ENCODE results near the gene APOL4. TPM values are rescaled to one million over a fixed set of nuclear protein-coding genes. Genes with fewer than 3 reads are reported as not detected.
"Not testable (repeated sequence)": the region's sequence is repeated elsewhere in the genome, so short reads cannot be mapped to it uniquely, and the experiment has no call there.

APOL4 gene
- polyA plus RNA-seq, 4 donors: 6.4 to 10.4 (median 8.6) TPM

DNA sequence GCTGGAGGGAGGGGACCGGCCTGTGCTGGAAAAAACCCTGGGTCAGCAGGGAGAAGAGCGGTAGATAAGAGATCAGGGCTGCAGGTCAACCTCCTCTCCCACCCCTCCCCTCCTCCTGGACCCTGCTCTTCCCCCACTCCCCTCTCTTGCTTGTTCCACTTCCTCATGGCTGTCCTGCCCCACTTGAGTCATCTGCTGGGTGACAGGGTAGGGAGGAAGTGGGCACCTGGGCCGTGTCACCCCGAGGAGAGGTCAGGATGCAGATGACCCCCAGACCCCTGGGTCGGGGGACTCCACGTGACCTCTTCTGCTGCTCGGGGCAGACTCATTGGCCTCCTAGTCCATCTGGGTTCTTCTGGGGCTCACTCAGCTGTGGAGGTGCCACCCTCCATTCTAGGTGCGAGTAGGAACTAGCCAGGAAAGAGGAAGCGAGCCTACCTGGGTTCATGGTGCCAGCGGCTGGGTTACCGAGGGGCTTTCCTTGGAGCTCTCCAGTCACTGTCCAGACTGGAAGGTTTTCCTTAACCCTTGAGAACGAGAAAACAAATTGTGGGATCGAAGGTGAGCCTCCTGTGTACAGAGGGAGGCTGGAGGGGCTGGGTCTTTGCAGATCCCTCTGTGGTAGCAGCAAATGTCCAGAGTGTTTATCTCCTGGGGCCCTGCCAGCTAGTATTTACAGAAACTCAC is 31.2 kb upstream of the APOL4 start:
- no peak for DNase-seq (ENCODE audit: low read depth in 4 of 4, low spot score in 2 of 4)

GRCh38 chr22:36231051-36231450 is 29.4 kb upstream of the APOL4 start:
- not testable (repeated sequence) for DNase-seq (ENCODE audit: low read depth in 4 of 4, low spot score in 2 of 4)

DNA sequence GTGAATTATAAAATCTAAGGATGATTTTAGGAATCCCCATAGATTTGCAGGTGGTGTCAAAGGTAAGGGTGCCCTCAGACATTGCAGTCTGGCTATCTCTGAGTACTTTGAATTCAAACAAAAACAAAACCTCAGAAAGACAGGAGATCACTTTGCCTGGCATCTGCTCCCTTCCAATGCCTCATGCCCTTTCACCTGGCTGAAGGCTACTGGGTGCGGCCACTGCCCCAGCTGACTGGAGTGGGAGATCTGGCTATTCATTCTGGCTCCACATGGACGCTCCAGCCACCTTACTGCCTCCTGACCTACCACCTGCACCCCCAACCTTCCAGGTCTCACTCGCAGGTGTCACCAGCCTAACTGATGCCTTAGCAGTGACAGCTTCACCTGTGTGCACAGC is 28.0 kb upstream of the APOL4 start:
- DNase-seq (ENCODE audit: low read depth in 4 of 4, low spot score in 2 of 4): not testable (repeated sequence)

GRCh38 chr22:36228944-36229343 is 27.3 kb upstream of the APOL4 start:
- no peak for DNase-seq (ENCODE audit: low read depth in 4 of 4, low spot score in 2 of 4)

- not testable (repeated sequence) for DNase-seq (ENCODE audit: low read depth in 4 of 4, low spot score in 2 of 4)
Measured at GRCh38 chr22:36228369-36228768, 26.8 kb upstream of the APOL4 start.

GRCh38 chr22:36227806-36228205 is 26.2 kb upstream of the APOL4 start:
- DNase-seq (ENCODE audit: low read depth in 4 of 4, low spot score in 2 of 4): no peak

- DNase-seq (ENCODE audit: low read depth in 4 of 4, low spot score in 2 of 4): no peak
Measured at GRCh38 chr22:36227396-36227795, 25.8 kb upstream of the APOL4 start.

- DNase-seq (ENCODE audit: low read depth in 4 of 4, low spot score in 2 of 4): no peak
Measured at GRCh38 chr22:36226189-36226588, 24.6 kb upstream of the APOL4 start.

DNA sequence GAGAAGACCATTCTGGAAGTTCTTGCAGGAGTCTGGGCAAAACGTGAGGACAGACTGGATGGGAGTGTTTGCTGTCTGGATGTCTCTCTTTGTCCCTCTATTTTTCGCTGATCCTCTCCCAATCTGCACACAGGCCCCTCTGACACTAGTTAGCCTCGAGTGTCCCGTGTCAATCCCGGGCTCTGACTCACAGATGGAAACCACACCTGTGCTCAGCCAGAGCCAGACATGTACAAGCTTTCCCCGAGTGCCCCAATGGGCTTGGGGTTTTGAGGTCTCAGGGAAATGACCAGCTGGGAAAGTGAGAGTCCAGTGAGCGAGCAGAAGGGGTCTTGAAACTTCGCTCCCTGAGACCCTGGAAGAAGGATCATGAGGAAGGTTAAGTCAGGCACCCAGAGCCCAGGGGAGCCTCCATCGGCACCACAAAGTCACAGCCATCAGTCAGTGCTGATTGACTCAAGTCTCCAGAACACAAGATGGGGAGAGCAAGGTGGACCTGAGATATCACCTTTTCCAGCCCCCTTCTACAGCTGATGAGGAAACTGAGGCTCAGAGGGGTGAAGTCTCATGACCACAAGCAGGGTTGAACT is 23.8 kb upstream of the APOL4 start:
- no peak for DNase-seq (ENCODE audit: low read depth in 4 of 4, low spot score in 2 of 4)

DNA sequence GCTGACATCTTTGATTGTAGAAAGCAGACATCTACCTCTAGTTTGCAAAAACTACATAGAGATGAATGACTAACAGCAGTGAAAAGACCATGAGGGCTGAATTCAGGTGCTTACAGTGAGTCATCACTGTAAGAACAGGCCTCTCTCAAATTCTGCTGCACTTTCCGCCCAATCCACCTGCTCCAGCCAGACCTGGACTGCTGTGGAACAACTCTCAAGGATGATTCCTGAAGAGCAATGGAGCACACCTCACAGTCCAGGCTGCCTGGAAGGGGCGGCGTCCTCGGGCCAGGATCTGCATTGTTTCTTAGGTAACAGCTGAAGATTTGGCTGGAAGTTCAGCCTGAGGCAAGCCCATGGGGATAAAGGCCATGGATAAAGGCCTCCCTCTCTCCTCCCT is 22.6 kb upstream of the APOL4 start:
- DNase-seq (ENCODE audit: low read depth in 4 of 4, low spot score in 2 of 4): no peak

DNA sequence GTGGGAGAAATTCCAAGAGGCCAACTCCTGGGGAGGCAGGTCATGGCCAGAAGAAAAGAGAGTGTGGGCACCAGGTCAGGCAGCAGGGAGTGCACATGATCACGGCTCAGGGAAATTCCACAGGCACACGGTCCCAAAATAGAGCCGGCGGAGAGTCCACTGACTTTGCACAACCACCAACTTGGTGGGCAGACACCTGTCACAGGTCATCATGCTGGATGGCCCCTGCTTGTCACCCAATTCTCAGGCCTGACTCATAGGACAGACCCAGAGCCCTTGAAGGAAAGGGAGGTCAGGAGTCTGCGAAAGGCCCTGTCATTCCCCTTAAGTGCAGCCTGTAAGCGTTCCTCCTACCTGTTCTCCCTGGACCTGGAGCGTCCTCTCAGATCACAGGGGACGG is 21.9 kb upstream of the APOL4 start:
- no peak for DNase-seq (ENCODE audit: low read depth in 4 of 4, low spot score in 2 of 4)

DNA sequence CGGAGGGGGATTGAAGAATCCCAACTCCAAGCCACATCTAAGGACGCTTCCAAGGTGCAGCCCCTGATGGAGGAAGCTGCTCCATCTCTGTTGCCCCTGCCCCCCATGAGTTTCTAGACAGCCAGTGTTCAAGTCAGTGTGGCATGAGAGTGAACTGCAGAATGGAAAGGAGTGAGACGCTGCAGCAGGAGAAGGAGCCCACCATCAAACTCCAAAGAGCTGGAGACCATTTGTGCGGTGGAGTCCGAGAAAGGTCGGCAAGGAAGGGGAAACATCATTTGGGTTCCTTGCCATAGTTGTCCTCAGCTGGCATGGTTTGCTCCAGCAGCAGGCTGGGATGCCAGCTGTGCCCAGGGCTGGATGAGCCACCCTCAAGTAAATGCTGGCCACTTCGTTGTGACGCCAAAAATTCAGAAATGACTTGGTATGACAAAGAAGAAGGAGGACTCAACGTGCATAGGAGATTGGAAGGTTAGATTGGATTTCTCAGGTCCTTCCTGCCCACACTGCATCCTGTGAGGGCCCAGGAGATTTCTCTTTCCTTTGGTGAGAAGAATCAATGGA is 21.4 kb upstream of the APOL4 start:
- no peak for DNase-seq (ENCODE audit: low read depth in 4 of 4, low spot score in 2 of 4)

DNA sequence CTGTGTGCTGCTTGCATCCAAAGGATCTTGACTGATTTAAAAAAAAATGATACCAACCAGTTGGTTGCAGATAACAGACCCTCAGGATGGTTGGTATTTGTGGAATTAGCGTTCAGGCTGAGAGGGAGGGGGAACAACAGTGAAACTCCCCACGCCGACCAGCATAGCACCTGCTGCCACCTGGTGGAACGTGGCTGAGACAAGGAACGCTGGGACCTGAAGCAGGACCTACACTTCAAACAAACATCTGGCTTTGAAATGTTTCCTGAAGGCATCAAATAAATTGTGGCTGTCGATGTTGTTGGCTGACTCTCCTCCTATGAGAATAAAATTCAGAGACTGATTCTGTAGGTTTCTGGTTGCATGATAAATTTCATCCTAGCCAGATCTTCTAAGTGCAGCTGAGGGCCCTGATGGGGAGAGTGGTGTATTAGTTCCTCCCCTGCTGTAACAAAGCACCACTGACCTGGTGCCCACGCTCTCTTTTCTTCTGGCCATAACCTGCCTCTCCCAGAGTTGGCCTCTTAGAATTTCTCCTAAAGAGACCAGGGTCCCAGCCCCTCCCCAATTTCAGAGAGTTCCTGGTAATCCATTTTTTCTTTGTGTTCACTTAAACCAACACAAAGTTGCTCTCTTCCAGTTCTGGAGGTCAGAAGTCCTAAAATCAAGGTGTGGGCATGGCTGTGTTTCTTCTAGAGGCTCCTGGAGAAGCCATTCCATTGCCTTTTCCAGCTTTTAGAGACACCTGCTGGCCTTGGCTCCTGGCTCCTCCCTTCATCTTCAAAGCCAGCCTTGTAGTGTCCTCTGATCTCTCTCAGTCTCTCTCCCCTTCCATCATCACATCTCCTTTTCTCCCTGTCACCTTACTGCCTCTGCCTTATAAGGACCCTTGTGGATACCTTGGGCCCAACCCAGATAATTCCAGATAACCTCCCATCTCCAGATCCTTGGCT is 20.5 kb upstream of the APOL4 start:
- DNase-seq (ENCODE audit: low read depth in 4 of 4, low spot score in 2 of 4): no peak

DNA sequence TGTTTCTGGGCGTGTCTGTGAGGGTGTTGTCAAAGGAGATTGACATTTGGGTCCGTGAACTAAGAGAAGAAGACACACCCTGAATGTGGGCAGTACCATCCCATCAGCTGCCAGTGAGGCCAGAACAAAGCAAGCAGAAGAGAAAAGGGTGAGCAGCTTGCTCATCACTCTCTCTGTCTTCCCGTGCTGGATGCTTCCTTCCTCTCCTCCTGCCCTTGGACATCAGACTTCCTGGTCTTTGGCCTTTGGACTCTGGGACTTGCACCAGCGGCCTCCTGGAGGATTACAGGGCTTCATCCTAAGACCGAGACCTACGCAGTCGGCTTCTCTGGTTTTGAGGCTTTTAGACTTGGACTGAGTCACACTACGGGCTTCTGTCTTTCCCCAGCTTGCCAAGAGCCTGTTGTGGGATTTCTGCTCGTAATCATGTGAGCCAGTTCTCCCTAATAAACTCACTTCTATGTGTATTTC is 18.9 kb upstream of the APOL4 start:
- DNase-seq (ENCODE audit: low read depth in 4 of 4, low spot score in 2 of 4): no peak

- DNase-seq (ENCODE audit: low read depth in 4 of 4, low spot score in 2 of 4): no peak
Measured at GRCh38 chr22:36218648-36219193, 17.1 kb upstream of the APOL4 start.

DNA sequence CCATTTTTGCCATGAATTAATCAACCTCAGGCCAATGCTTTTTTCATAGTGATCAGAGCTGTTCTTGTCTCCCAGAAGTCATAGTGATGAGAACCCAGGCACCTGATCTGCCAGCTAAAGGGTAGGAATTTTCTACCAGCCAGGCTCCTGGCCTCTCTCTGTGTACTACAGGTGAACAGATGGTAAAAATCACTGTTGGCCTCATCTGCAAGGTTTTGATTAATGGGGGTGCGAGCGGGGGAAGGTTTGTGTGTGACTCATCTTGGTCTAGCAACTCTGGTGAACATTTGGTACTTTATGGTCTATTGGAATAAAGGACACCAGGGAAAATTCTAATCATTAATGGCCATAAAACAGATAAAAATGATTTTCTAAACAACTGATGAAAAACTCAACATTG is 14.4 kb upstream of the APOL4 start:
- no peak for DNase-seq (ENCODE audit: low read depth in 4 of 4, low spot score in 2 of 4)

DNA sequence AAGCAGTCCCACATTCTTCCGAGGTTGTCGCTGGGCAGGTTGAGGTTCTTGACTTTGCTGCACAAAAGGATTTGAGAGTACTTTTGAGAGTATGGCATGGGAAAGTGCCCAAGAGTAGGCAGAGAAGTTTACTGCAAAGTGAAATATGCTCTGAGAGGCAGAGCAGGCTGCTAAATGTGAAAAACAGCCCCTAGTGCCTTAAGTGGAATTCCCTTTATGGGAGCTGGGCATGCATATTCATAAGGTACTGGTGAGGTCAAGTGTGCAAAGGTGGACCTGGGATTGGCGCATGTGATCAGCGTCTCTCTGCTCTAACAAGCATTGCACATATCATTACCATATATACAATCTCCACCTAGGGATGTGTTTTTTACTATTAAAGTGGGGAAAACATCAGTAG is 12.0 kb upstream of the APOL4 start:
- DNase-seq (ENCODE audit: low read depth in 4 of 4, low spot score in 2 of 4): no peak

DNA sequence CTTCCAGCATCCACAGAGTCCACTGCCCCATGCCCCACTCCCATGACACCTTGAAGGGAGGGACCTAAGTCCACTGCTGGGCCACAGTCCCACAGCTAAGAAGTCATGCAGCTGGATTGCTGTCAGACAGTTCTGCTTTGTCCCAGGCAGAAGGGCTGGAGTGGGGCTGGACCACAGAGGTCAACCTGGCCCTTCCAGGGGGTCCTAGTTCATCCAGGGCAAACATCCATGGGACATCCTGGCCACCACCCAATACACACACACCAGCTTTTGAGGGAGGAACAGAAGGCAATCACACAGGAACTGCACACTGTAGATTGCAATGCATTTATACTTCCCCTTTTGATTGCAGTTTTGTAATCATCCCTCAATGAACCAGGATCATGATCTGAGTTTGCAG is 11.3 kb upstream of the APOL4 start:
- DNase-seq (ENCODE audit: low read depth in 4 of 4, low spot score in 2 of 4): no peak

GRCh38 chr22:36211237-36211861 is 9.7 kb upstream of the APOL4 start:
- DNase-seq (ENCODE audit: low read depth in 4 of 4, low spot score in 2 of 4): no peak

DNA sequence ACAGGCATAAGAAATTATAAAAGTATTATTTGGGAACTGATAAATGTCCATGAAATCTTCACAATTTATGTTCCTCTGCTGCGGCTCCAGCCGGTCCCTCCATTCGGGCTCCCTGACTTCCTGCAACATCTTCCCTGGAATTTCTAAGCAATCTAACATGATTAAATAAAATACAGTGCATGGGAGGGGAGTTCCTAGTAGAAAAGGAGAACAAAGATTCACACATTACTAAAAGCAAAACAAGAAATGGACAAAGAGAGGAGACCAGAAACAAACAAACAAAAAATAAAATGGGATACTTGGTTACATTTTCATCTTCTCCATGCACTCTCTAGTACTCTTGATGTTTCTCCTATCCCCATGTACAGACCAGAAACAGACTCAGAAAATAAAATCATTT is 8.6 kb upstream of the APOL4 start:
- DNase-seq (ENCODE audit: low read depth in 4 of 4, low spot score in 2 of 4): no peak
